GDM1 (cell line): ENCODE data around the gene AMBRA1.

Experiments
- DNase-seq: peaks from one replicate; lab custom pipeline; 2025; lab: John Stamatoyannopoulos, UW

AMBRA1 gene

GRCh38 chr11:46367244-46367915 is 226.4 kb downstream of the AMBRA1 start:
- DNase-seq = peak; percentile 21

GRCh38 chr11:46366661-46367161 is 227.1 kb downstream of the AMBRA1 start:
- no peak for DNase-seq

GRCh38 chr11:46366260-46366659 is 227.6 kb downstream of the AMBRA1 start:
- DNase-seq = no peak

GRCh38 chr11:46364791-46365190 is 229.0 kb downstream of the AMBRA1 start:
- no peak for DNase-seq

- no peak for DNase-seq
These were observed 229.8 kb downstream of the AMBRA1 start for GRCh38 chr11:46364056-46364455.

GRCh38 chr11:46363455-46364005 is 230.3 kb downstream of the AMBRA1 start:
- no peak for DNase-seq

GRCh38 chr11:46363031-46363407 is 230.8 kb downstream of the AMBRA1 start:
- no peak for DNase-seq

GRCh38 chr11:46362156-46363030 is 231.4 kb downstream of the AMBRA1 start:
- DNase-seq = no peak

GRCh38 chr11:46361283-46362155 is 232.3 kb downstream of the AMBRA1 start:
- peak; percentile 30 for DNase-seq

- no peak for DNase-seq
These were observed 232.9 kb downstream of the AMBRA1 start for GRCh38 chr11:46360878-46361277.

GRCh38 chr11:46359953-46360352 is 233.9 kb downstream of the AMBRA1 start:
- no peak for DNase-seq

GRCh38 chr11:46357483-46357936 is 236.3 kb downstream of the AMBRA1 start:
- no peak for DNase-seq

- no peak for DNase-seq
These were observed 236.8 kb downstream of the AMBRA1 start for GRCh38 chr11:46356924-46357482.

GRCh38 chr11:46353698-46354097 is 240.1 kb downstream of the AMBRA1 start:
- no peak for DNase-seq

GRCh38 chr11:46352063-46352841 is 241.6 kb downstream of the AMBRA1 start:
- no peak for DNase-seq

- DNase-seq = no peak
These were observed 242.2 kb downstream of the AMBRA1 start for GRCh38 chr11:46351606-46352005.

GRCh38 chr11:46351148-46351547 is 242.7 kb downstream of the AMBRA1 start:
- no peak for DNase-seq

- no peak for DNase-seq
These were observed 243.1 kb downstream of the AMBRA1 start for GRCh38 chr11:46350695-46351094.

- no peak for DNase-seq
These were observed 245.0 kb downstream of the AMBRA1 start for GRCh38 chr11:46348566-46349401.
